K562 (cell line): Measurements from ENCODE around the gene TCEAL5. TPM values are rescaled to one million over a fixed set of nuclear protein-coding genes. Genes with fewer than 3 reads are reported as not detected.

Source experiments
- ARID3A ChIP-seq: IDR thresholded peaks from 2 replicates; pipeline ENCODE4 v1.6.1; 2012; ENCODE audit warnings: low read depth, low read length, improper control_type of control experiment, borderline replicate concordance
- GTF2F1 ChIP-seq: IDR thresholded peaks from 2 replicates; pipeline ENCODE4 v1.6.1; 2011; ENCODE audit warnings: low read depth, low read length, improper control_type of control experiment
- KLF1 ChIP-seq: fragments of 450-650 bp; IDR thresholded peaks from 2 replicates; pipeline ENCODE4 v1.6.1; 2016; ENCODE audit warnings: missing genetic modification characterization, missing compliant biosample characterization
- MTA3 ChIP-seq: fragments of 450-650 bp; formaldehyde crosslinking; IDR thresholded peaks from 2 replicates; pipeline ENCODE4 v1.6.1; 2017; ENCODE audit warnings: mild to moderate bottlenecking, borderline replicate concordance
- PTTG1 ChIP-seq: fragments of 450-650 bp; IDR thresholded peaks from 2 replicates; pipeline ENCODE4 v1.6.1; 2016; ENCODE audit warnings: low read depth, mild to moderate bottlenecking, missing genetic modification characterization, missing compliant biosample characterization
- TAL1 ChIP-seq: fragments of 450-650 bp; IDR thresholded peaks from 2 replicates; pipeline ENCODE4 v1.6.1; 2016; ENCODE audit warnings: mild to moderate bottlenecking
- USF1 ChIP-seq: sonication (generic); formaldehyde crosslinking; IDR thresholded peaks from 2 replicates; pipeline ENCODE4 v1.9.0; 2022; ENCODE audit warnings: mild to moderate bottlenecking, missing genetic modification reagents
- ZNF512 ChIP-seq: IDR thresholded peaks from 2 replicates; pipeline ENCODE4 v1.6.1; 2016; ENCODE audit warnings: missing genetic modification characterization, missing compliant biosample characterization
- polyA plus RNA-seq, 8 experiments: library from polyadenylated mRNA; depleted of rRNA in 4 of 8; stranded (reverse) in 5 of 8; unstranded in 3 of 8; fragments of >200 nt; fragmentation: Nextera tagmentation in 2 of 8; fragmentation: Illumina TruSeq in 1 of 8; extraction: Ambion mirVana in 2 of 8; extraction: Trizol in 1 of 8; gene quantifications; 2 replicates each; pipeline versions ENCODE4 v1.2.1 to v1.2.3, GENCODE V29; 2011 to 2014; ENCODE audit warnings: inconsistent platforms in 1 of 8, missing spikeins in 1 of 8
- total RNA-seq, 7 experiments: library from RNA; depleted of rRNA in 6 of 7; stranded (reverse); fragments of >200 nt in 6 of 7; fragmentation: Illumina TruSeq in 2 of 7; extraction: Trizol in 2 of 7; gene quantifications; 2 replicates each; pipeline versions ENCODE4 v1.2.1 to v1.2.3, GENCODE V29; 2011 to 2021; ENCODE audit warnings: low replicate concordance in 1 of 7
- TF ChIP-seq, protein P1 (sequence below), 2 experiments: fragments of 450-650 bp in 1 of 2; sonication (generic) in 1 of 2; formaldehyde crosslinking in 1 of 2; IDR thresholded peaks; 2 replicates each; pipeline versions ENCODE4 v1.7.1 to v1.9.0; 2016 to 2022; ENCODE audit warnings: inconsistent platforms in 1 of 2, mild to moderate bottlenecking in 1 of 2, missing genetic modification reagents in 1 of 2

TCEAL5 gene
- total and polyA plus RNA-seq, 9 of the 15 experiments (the other 6 are each of a cell fraction or from before 2014, with no cell fraction given): 0.10 to 0.18 TPM; not detected in 7

DNA sequence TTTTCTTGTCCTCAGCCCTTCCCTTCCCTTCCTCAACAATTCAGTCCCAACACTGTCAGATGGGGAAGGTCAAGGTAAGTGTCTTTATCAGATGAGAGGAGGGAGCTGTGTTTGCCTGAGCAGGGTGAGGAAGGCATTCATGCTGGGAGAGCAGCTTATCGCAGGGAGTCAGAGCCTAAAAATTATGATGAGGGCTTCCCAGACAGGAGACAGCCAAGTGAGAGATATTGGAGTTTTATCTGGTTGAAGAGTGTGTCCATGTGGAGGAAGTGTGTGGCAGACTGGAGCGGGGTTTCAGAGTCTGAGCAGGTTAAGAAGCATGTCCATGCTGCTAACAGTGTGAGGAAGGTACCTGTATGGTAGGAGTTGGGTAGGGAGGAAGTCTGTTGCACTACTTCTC is 43.3 kb downstream of the TCEAL5 start (continued):
- TF ChIP-seq, protein P1, sequence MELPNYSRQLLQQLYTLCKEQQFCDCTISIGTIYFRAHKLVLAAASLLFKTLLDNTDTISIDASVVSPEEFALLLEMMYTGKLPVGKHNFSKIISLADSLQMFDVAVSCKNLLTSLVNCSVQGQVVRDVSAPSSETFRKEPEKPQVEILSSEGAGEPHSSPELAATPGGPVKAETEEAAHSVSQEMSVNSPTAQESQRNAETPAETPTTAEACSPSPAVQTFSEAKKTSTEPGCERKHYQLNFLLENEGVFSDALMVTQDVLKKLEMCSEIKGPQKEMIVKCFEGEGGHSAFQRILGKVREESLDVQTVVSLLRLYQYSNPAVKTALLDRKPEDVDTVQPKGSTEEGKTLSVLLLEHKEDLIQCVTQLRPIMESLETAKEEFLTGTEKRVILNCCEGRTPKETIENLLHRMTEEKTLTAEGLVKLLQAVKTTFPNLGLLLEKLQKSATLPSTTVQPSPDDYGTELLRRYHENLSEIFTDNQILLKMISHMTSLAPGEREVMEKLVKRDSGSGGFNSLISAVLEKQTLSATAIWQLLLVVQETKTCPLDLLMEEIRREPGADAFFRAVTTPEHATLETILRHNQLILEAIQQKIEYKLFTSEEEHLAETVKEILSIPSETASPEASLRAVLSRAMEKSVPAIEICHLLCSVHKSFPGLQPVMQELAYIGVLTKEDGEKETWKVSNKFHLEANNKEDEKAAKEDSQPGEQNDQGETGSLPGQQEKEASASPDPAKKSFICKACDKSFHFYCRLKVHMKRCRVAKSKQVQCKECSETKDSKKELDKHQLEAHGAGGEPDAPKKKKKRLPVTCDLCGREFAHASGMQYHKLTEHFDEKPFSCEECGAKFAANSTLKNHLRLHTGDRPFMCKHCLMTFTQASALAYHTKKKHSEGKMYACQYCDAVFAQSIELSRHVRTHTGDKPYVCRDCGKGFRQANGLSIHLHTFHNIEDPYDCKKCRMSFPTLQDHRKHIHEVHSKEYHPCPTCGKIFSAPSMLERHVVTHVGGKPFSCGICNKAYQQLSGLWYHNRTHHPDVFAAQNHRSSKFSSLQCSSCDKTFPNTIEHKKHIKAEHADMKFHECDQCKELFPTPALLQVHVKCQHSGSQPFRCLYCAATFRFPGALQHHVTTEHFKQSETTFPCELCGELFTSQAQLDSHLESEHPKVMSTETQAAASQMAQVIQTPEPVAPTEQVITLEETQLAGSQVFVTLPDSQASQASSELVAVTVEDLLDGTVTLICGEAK (IDR thresholded peaks at IDR 0.05): no peak
- TF ChIP-seq, protein P1 (CRISPR knock-in tag; IDR thresholded peaks at IDR 0.05): no peak
- TF ChIP-seq PTTG1 (tag) (no peak), TAL1 (peak; percentile 86), ARID3A (no peak), MTA3 (0 out of 2 replicates have a peak, but pooled peaks have one; percentile 56), KLF1 (tag) (no peak), GTF2F1 (no peak), ZNF512 (tag) (no peak), USF1 (CRISPR knock-in tag) (no peak)
